Neural cell (in vitro differentiated cells): ENCODE data around the gene PPAN. TPM values are rescaled to one million over a fixed set of nuclear protein-coding genes. Genes with fewer than 3 reads are reported as not detected.

Experiments used
- H2AFZ ChIP-seq: fragments of 200-600, 300-800 bp; sonication (generic), shearing (Covaris generic); 2 replicates; pipeline ENCODE4 v1.6.0; 2014; ENCODE audit warnings: low read depth, mild to moderate bottlenecking, antibody characterized with exemption, low read length, moderate library complexity
- H3F3A ChIP-seq: fragments of 200-600 bp; shearing (Covaris generic); 2 replicates; pipeline ENCODE4 v1.6.1; 2016; ENCODE audit warnings: mild to moderate bottlenecking, moderate library complexity, mixed read lengths, antibody characterized with exemption, low read length; ENCODE audit not compliant: insufficient read depth, poor library complexity, severe bottlenecking
- H3K27ac ChIP-seq: fragments of 200-600, 300-800 bp; sonication (generic), shearing (Covaris generic); 2 replicates; pipeline ENCODE4 v1.5.1; 2014; ENCODE audit warnings: mild to moderate bottlenecking, low read length, moderate library complexity
- H3K27me3 ChIP-seq: fragments of 300-800, 200-600 bp; sonication (generic), shearing (Covaris generic); 2 replicates; pipeline ENCODE4 v1.6.0; 2014; ENCODE audit warnings: mild to moderate bottlenecking, low read depth, low read length, moderate library complexity; ENCODE audit not compliant: insufficient read depth
- H3K36me3 ChIP-seq: fragments of 300-800, 200-600 bp; sonication (generic), shearing (Covaris generic); 2 replicates; pipeline ENCODE4 v1.5.1; 2014; ENCODE audit warnings: mild to moderate bottlenecking, antibody characterized with exemption, low read length, moderate library complexity; ENCODE audit not compliant: insufficient read depth
- H3K4me2 ChIP-seq: fragments of 300-800, 200-600 bp; sonication (generic), shearing (Covaris generic); 2 replicates; pipeline ENCODE4 v1.6.0; 2014; ENCODE audit warnings: mild to moderate bottlenecking, low read length
- H3K4me3 ChIP-seq: fragments of 300-800, 200-600 bp; sonication (generic), shearing (Covaris generic); 2 replicates; pipeline ENCODE4 v1.5.1; 2014; ENCODE audit warnings: mild to moderate bottlenecking, low read length, moderate library complexity
- H3K79me2 ChIP-seq: fragments of 200-600 bp; shearing (Covaris generic); replicated peaks from 2 replicates; pipeline ENCODE4 v1.6.0; 2014; ENCODE audit warnings: mild to moderate bottlenecking, low read length, moderate library complexity; ENCODE audit not compliant: insufficient read depth
- H3K9ac ChIP-seq: fragments of 300-800, 200-600 bp; sonication (generic), shearing (Covaris generic); 2 replicates; pipeline ENCODE4 v1.6.1; 2016; ENCODE audit warnings: mild to moderate bottlenecking, low read length, mixed read lengths
- H3K9me2 ChIP-seq: fragments of 200-600 bp; shearing (Covaris generic); 2 replicates; pipeline ENCODE4 v1.6.1; 2016; ENCODE audit warnings: mild to moderate bottlenecking, low read length, mixed read lengths; ENCODE audit not compliant: insufficient read depth
- H3K9me3 ChIP-seq: fragments of 200-600, 300-800 bp; sonication (generic), shearing (Covaris generic); 2 replicates; pipeline ENCODE4 v1.6.1; 2016; ENCODE audit warnings: mild to moderate bottlenecking, mixed run types, low read length, moderate library complexity, mixed read lengths
- H4K20me1 ChIP-seq: fragments of 200-600 bp; shearing (Covaris generic); 2 replicates; pipeline ENCODE4 v1.6.1; 2016; ENCODE audit warnings: mild to moderate bottlenecking, mixed run types; ENCODE audit not compliant: insufficient read depth
- EP300 ChIP-seq: fragments of 450-650 bp; conservative IDR thresholded peaks from 2 replicates; pipeline ENCODE4 v1.6.1; 2014; ENCODE audit warnings: antibody characterized with exemption, mild to moderate bottlenecking, moderate library complexity; ENCODE audit not compliant: poor library complexity, severe bottlenecking
- EZH2 ChIP-seq: fragments of 200-600, 300-800 bp; shearing (Covaris generic), sonication (generic); IDR thresholded peaks from 2 replicates; pipeline ENCODE4 v1.6.1; 2014; ENCODE audit warnings: antibody characterized with exemption, low read length, borderline replicate concordance, mild to moderate bottlenecking; ENCODE audit not compliant: insufficient read depth, poor library complexity, severe bottlenecking
- MXI1 ChIP-seq: fragments of 450-650 bp; conservative IDR thresholded peaks from 2 replicates; pipeline ENCODE4 v1.6.1; 2014; ENCODE audit warnings: antibody characterized with exemption, mild to moderate bottlenecking; ENCODE audit not compliant: poor library complexity, severe bottlenecking
- POLR2AphosphoS5 ChIP-seq: IDR thresholded peaks from 2 replicates; pipeline ENCODE4 v1.6.1; 2012
- RAD21 ChIP-seq: fragments of 450-650 bp; conservative IDR thresholded peaks from 2 replicates; pipeline ENCODE4 v1.6.1; 2014; ENCODE audit warnings: antibody characterized with exemption, mild to moderate bottlenecking, moderate library complexity
- SMC3 ChIP-seq: fragments of 450-650 bp; conservative IDR thresholded peaks from 2 replicates; pipeline ENCODE4 v1.6.1; 2014; ENCODE audit warnings: antibody characterized with exemption, mild to moderate bottlenecking, moderate library complexity; ENCODE audit not compliant: poor library complexity
- TAF1 ChIP-seq: IDR thresholded peaks from 2 replicates; pipeline ENCODE4 v1.6.1; 2012; ENCODE audit warnings: low read depth
- polyA plus RNA-seq: library from polyadenylated mRNA; depleted of rRNA; stranded (reverse); fragments of >200 nt; gene quantifications from 2 replicates; pipeline ENCODE4 v1.2.3, GENCODE V29; 2014
- TF ChIP-seq, protein P1 (sequence below): fragments of 450-650 bp; IDR thresholded peaks from 2 replicates; pipeline ENCODE4 v1.5.1; 2014; ENCODE audit warnings: antibody characterized with exemption, mild to moderate bottlenecking, moderate library complexity; ENCODE audit not compliant: poor library complexity, severe bottlenecking
- TF ChIP-seq, protein P2 (sequence below): IDR thresholded peaks from 2 replicates; pipeline ENCODE4 v1.6.1; 2012; ENCODE audit warnings: borderline replicate concordance

The PPAN gene
- polyA plus RNA-seq, 1 donor from 2014 or later = 13.9 TPM

DNA sequence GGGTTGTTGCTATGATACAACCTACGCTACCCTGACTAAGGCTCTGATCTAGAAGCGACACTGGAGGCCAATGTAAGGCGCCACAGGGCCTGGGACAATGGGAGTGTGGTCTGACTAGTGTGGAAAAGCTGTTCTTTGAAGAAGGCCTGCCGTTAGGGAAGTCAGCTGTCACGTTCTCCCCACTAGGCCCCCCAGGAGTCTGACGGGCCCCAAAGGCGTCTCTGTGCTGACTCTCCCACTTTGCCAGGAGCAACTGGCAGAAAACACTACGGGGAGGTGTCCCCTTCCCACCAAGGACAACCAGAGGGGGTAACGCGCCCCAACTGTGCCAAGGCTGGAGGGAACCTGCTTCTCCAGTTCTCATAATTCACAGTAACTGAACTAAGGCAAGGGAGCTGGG, 38.9 kb downstream of the PPAN start:
- Histone ChIP-seq H3K36me3 (peaks cover 4% of the 10 kb centered on the region), H2AFZ (no peak overlapping the region), H3F3A (no peaks in the 10 kb centered on the region), H3K27ac (no peak overlapping the region), H3K9me3 (no peaks in the 10 kb centered on the region), H3K9me2 (no peaks in the 10 kb centered on the region), H3K4me3 (no peak overlapping the region), H3K4me2 (no peak overlapping the region), H3K27me3 (no peaks in the 10 kb centered on the region), H3K79me2 (no peaks in the 10 kb centered on the region), H4K20me1 (no peaks in the 10 kb centered on the region), H3K9ac (no peak overlapping the region)
- TF ChIP-seq EP300 (no peak), MXI1 (no peak), POLR2AphosphoS5 (no peak), SMC3 (no peak), RAD21 (no peak), TAF1 (no peak), EZH2 (no peak)
- TF ChIP-seq, protein P1, sequence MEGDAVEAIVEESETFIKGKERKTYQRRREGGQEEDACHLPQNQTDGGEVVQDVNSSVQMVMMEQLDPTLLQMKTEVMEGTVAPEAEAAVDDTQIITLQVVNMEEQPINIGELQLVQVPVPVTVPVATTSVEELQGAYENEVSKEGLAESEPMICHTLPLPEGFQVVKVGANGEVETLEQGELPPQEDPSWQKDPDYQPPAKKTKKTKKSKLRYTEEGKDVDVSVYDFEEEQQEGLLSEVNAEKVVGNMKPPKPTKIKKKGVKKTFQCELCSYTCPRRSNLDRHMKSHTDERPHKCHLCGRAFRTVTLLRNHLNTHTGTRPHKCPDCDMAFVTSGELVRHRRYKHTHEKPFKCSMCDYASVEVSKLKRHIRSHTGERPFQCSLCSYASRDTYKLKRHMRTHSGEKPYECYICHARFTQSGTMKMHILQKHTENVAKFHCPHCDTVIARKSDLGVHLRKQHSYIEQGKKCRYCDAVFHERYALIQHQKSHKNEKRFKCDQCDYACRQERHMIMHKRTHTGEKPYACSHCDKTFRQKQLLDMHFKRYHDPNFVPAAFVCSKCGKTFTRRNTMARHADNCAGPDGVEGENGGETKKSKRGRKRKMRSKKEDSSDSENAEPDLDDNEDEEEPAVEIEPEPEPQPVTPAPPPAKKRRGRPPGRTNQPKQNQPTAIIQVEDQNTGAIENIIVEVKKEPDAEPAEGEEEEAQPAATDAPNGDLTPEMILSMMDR = no peak
- TF ChIP-seq, protein P2, sequence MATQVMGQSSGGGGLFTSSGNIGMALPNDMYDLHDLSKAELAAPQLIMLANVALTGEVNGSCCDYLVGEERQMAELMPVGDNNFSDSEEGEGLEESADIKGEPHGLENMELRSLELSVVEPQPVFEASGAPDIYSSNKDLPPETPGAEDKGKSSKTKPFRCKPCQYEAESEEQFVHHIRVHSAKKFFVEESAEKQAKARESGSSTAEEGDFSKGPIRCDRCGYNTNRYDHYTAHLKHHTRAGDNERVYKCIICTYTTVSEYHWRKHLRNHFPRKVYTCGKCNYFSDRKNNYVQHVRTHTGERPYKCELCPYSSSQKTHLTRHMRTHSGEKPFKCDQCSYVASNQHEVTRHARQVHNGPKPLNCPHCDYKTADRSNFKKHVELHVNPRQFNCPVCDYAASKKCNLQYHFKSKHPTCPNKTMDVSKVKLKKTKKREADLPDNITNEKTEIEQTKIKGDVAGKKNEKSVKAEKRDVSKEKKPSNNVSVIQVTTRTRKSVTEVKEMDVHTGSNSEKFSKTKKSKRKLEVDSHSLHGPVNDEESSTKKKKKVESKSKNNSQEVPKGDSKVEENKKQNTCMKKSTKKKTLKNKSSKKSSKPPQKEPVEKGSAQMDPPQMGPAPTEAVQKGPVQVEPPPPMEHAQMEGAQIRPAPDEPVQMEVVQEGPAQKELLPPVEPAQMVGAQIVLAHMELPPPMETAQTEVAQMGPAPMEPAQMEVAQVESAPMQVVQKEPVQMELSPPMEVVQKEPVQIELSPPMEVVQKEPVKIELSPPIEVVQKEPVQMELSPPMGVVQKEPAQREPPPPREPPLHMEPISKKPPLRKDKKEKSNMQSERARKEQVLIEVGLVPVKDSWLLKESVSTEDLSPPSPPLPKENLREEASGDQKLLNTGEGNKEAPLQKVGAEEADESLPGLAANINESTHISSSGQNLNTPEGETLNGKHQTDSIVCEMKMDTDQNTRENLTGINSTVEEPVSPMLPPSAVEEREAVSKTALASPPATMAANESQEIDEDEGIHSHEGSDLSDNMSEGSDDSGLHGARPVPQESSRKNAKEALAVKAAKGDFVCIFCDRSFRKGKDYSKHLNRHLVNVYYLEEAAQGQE = no peak

DNA sequence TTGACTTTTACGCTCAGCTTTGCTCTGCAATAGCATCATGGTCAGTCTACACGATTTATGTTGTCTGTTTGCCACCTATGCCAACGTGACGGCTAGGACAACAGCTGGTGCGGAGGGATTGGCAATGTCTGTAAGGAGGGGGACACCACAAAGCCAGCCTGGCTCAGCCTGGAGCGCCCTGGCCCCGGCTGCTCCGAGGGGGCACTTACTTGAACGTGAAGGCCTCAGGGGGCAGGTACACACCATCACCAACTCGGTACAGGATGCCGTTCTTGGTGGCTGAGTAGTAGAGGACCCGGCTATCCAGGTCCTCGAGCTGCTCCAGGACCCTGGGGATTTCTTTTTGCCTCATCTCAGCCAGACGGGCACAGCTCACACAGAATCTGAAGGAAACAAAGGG, 40.0 kb downstream of the PPAN start:
- H4K20me1 ChIP-seq = no peaks in the 10 kb centered on the region
- H3K27me3 ChIP-seq = no peaks in the 10 kb centered on the region
- H3K36me3 ChIP-seq = no peaks in the 10 kb centered on the region
- no peak overlapping the region for H3K27ac ChIP-seq
- H3K4me2 ChIP-seq = no peak overlapping the region
- no peaks in the 10 kb centered on the region for H3F3A ChIP-seq
- H3K9ac ChIP-seq = no peak overlapping the region
- H2AFZ ChIP-seq = no peak overlapping the region
- H3K79me2 ChIP-seq = no peaks in the 10 kb centered on the region
- no peak overlapping the region for H3K4me3 ChIP-seq
- no peaks in the 10 kb centered on the region for H3K9me3 ChIP-seq
- H3K9me2 ChIP-seq = no peaks in the 10 kb centered on the region
- TF ChIP-seq SMC3 (no peak), RAD21 (no peak), MXI1 (no peak), EP300 (no peak), POLR2AphosphoS5 (no peak), EZH2 (no peak), TAF1 (no peak)
- TF ChIP-seq, protein P1 = no peak
- TF ChIP-seq, protein P2 = no peak
